GM19193 (cell line): Measurements from ENCODE around the gene SLC25A20.

ENCODE experiments used
- POLR2A ChIP-seq: IDR thresholded peaks from 4 replicates; pipeline ENCODE4 v1.6.1; 2011; ENCODE audit not compliant: insufficient read depth, insufficient read length; ENCODE audit errors: extremely low read depth

SLC25A20 gene

DNA sequence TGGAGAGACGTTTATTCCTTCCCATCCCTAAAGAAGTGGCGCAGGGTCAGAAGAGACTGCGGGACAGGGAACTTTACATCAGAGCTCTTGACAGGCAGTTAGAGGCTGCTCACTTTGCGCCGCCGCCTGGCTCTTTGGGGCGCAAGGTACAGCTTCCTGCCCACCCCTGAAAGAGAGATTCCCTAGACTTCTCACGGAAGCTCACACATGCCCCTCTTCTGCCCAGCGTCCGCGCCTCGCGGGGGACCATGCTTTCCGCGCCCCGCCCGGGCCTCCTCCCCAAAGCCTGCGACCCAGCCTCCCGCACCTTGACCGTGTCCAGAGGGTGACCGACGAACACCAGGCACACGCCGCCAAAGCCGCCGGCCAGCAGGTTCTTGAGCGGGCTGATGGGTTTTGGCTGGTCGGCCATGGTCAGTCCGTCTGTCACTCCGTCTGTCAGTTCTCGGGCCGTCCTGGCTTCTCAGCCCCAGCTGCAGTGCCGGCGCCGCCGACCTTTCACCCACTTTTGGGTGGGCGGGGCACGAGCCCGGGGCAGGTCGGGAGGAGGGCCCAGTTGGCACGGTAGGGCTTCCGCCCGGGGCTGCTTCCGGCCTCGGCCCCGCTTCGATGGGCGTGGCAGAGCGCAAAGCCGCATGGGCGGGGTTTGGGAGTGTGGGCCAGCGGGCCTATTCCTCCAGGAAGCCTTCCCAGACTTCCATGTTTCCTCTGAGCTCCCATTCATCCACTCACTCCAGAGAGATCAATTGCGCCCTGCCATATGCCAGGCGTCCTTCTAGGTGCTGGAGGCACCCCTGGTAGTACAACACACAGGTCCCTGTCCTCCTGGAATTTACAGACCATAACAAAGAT, at the start of gene SLC25A20:
Gene SLC25A20 (minus strand): TSS at position 500 of the 852 bp plus-strand sequence. CDS start 88 bp downstream, at position 412.
- TF ChIP-seq POLR2A = peak; percentile 37

- no peak for TF ChIP-seq POLR2A
Measured at GRCh38 chr3:48945891-48946549, 47.3 kb upstream of the SLC25A20 start.

- no peak for TF ChIP-seq POLR2A
Measured at GRCh38 chr3:48945432-48945831, 46.8 kb upstream of the SLC25A20 start.

- TF ChIP-seq POLR2A = no peak
Measured at GRCh38 chr3:48938689-48939088, 40.0 kb upstream of the SLC25A20 start.

DNA sequence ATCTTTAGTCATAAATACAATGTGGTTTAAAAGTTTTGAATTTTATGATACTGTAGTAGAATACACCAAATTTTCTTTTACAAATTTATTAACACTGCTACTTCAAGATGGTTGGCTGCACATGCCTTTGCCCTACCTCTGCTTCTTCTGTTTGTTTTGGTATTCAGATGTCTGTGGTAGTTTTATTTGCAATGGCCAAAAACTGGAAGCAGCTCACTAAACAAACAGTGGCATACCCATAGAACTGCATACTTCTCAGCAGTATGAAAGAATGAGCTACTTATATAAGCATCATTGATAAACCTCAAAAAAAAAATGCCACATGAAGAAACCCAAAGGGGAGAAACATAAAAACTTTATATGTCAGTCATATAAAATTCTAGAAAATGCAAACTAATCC, 39.5 kb upstream of the SLC25A20 start:
- TF ChIP-seq POLR2A = no peak

- no peak for TF ChIP-seq POLR2A
Measured at GRCh38 chr3:48935530-48935929, 36.8 kb upstream of the SLC25A20 start.

DNA sequence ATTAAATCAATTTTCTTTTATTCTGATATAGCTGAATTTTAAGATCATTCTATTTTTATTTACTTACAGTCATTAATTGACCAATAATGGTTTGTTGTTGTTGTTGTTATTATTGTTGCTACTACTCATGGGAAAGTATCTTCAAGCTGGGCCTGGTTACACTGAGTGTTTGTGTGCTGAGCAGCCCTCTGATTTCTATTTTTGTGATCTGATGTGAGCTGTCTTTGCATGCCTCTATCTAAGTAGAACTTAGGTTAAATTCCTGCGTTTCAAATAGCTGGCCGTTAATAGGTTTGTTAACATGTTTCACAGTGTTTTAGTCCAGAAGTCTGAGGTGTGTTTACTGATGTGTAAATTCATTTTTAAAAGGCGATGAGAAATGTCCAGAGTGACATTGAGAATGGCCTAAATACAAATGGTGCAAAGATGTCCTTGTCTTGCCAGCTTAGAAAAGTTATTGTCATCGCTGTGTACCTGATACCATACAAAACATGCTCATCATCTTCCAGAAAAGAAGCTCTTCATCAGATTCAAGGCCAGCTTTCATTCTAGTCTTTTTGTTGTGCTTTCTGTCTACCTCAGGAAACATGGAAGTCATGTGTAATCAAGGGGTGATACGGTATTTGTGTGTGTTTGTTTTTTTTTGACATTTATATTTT, 35.8 kb upstream of the SLC25A20 start:
- no peak for TF ChIP-seq POLR2A

GRCh38 chr3:48931944-48932580, 33.4 kb upstream of the SLC25A20 start:
- no peak for TF ChIP-seq POLR2A

GRCh38 chr3:48930590-48930989, 31.9 kb upstream of the SLC25A20 start:
- TF ChIP-seq POLR2A = no peak

GRCh38 chr3:48929358-48930035, 30.8 kb upstream of the SLC25A20 start:
- no peak for TF ChIP-seq POLR2A

- TF ChIP-seq POLR2A = no peak
Measured at GRCh38 chr3:48928679-48929078, 30.0 kb upstream of the SLC25A20 start.

DNA sequence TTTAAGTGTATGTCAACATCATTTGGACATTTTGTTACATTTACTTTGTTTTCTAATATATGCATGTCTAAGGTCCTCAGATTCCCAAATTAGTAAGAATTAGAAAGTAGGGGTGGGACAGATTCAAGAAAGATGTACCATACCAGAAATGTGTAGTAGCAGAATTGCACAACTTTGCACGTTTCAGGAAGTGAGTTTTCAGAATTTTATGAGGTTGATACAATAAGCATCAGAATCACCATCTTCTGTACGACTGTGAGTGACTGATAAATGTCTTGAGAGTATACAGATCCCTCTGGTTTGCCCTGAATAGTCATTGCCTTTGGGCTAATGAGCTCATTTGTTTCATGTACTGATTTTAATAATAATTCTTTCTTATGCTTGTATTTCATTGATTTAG, 29.2 kb upstream of the SLC25A20 start:
- TF ChIP-seq POLR2A = no peak

GRCh38 chr3:48926425-48927392, 28.0 kb upstream of the SLC25A20 start:
- no peak for TF ChIP-seq POLR2A

GRCh38 chr3:48919215-48920138, 20.8 kb upstream of the SLC25A20 start:
- TF ChIP-seq POLR2A = peak; percentile 14
